Esophagus muscularis mucosa (tissue), 3 donors: Measurements from ENCODE around the gene CACNA2D2.

Experiments used
- POLR2AphosphoS5 ChIP-seq, 2 donors: sonication (generic); formaldehyde crosslinking; IDR thresholded peaks; one replicate each; pipeline ENCODE4 v1.6.1; 2017; ENCODE audit warnings: antibody characterized with exemption in 2 of 2
- TF ChIP-seq, protein P1 (sequence below), 3 experiments: fragments of 200-600 bp in 2 of 3; fragments of 450-650 bp in 1 of 3; sonication (generic) in 2 of 3; IDR thresholded peaks; one replicate each; pipeline ENCODE4 v1.5.1; 2017 to 2019; ENCODE audit warnings: antibody characterized with exemption in 3 of 3, mild to moderate bottlenecking in 2 of 3, moderate library complexity in 1 of 3

GRCh38 chr3:50358355-50358910, 145.0 kb downstream of the CACNA2D2 start:
- TF ChIP-seq POLR2AphosphoS5 (IDR thresholded peaks at IDR 0.05), result no peak
- TF ChIP-seq, protein P1, sequence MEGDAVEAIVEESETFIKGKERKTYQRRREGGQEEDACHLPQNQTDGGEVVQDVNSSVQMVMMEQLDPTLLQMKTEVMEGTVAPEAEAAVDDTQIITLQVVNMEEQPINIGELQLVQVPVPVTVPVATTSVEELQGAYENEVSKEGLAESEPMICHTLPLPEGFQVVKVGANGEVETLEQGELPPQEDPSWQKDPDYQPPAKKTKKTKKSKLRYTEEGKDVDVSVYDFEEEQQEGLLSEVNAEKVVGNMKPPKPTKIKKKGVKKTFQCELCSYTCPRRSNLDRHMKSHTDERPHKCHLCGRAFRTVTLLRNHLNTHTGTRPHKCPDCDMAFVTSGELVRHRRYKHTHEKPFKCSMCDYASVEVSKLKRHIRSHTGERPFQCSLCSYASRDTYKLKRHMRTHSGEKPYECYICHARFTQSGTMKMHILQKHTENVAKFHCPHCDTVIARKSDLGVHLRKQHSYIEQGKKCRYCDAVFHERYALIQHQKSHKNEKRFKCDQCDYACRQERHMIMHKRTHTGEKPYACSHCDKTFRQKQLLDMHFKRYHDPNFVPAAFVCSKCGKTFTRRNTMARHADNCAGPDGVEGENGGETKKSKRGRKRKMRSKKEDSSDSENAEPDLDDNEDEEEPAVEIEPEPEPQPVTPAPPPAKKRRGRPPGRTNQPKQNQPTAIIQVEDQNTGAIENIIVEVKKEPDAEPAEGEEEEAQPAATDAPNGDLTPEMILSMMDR (IDR thresholded peaks at IDR 0.05), result no peak
